ENCODE results near the gene PLEKHJ1.

The PLEKHJ1 gene

GRCh38 chr19:2221918-2222317 is 14.2 kb downstream of the PLEKHJ1 start:
- H3K4me3 Mint-ChIP-seq = no peak overlapping the region
- TF ChIP-seq CTCF (IDR thresholded peaks at IDR 0.05; ENCODE audit: unreplicated experiment in 3 of 3) = peak in 1 of 3 experiments; percentile 18
- no peaks in the 10 kb centered on the region for H3K9me3 Mint-ChIP-seq
- no peak overlapping the region for H3K27ac Mint-ChIP-seq
- peaks cover 30% of the 10 kb centered on the region for H3K36me3 Mint-ChIP-seq (ENCODE audit: low read depth)
- H3K27me3 Mint-ChIP-seq (ENCODE audit: low read depth) = no peaks in the 10 kb centered on the region
- no peaks in the 10 kb centered on the region for H3K4me1 Mint-ChIP-seq

- TF ChIP-seq CTCF (IDR thresholded peaks at IDR 0.05; ENCODE audit: unreplicated experiment in 3 of 3) = no peak
- H3K27me3 Mint-ChIP-seq (ENCODE audit: low read depth) = no peaks in the 10 kb centered on the region
- no peaks in the 10 kb centered on the region for H3K9me3 Mint-ChIP-seq
- no peaks in the 10 kb centered on the region for H3K4me1 Mint-ChIP-seq
- peaks cover 31% of the 10 kb centered on the region for H3K36me3 Mint-ChIP-seq (ENCODE audit: low read depth)
- no peak overlapping the region for H3K4me3 Mint-ChIP-seq
- no peak overlapping the region for H3K27ac Mint-ChIP-seq
Observed at GRCh38 chr19:2221250-2221831, 14.8 kb downstream of the PLEKHJ1 start.

- no peak overlapping the region for H3K4me3 Mint-ChIP-seq
- H3K4me1 Mint-ChIP-seq = peaks cover 2% of the 10 kb centered on the region
- TF ChIP-seq CTCF (IDR thresholded peaks at IDR 0.05; ENCODE audit: unreplicated experiment in 3 of 3) = no peak
- peaks cover 39% of the 10 kb centered on the region for H3K36me3 Mint-ChIP-seq (ENCODE audit: low read depth)
- H3K27me3 Mint-ChIP-seq (ENCODE audit: low read depth) = no peaks in the 10 kb centered on the region
- no peak overlapping the region for H3K27ac Mint-ChIP-seq
- H3K9me3 Mint-ChIP-seq = no peaks in the 10 kb centered on the region
Observed at GRCh38 chr19:2219726-2220125, 16.4 kb downstream of the PLEKHJ1 start.

- no peak overlapping the region for H3K27ac Mint-ChIP-seq
- no peak for TF ChIP-seq CTCF (IDR thresholded peaks at IDR 0.05; ENCODE audit: unreplicated experiment in 3 of 3)
- no peaks in the 10 kb centered on the region for H3K9me3 Mint-ChIP-seq
- H3K4me3 Mint-ChIP-seq = no peak overlapping the region
- H3K4me1 Mint-ChIP-seq = peaks cover 14% of the 10 kb centered on the region
- H3K36me3 Mint-ChIP-seq (ENCODE audit: low read depth) = peaks cover 38% of the 10 kb centered on the region
- no peaks in the 10 kb centered on the region for H3K27me3 Mint-ChIP-seq (ENCODE audit: low read depth)
Observed at GRCh38 chr19:2217591-2217990, 18.5 kb downstream of the PLEKHJ1 start.

- TF ChIP-seq CTCF (IDR thresholded peaks at IDR 0.05; ENCODE audit: unreplicated experiment in 3 of 3) = no peak
- H3K9me3 Mint-ChIP-seq = no peaks in the 10 kb centered on the region
- H3K4me1 Mint-ChIP-seq = peaks cover 14% of the 10 kb centered on the region
- H3K27ac Mint-ChIP-seq = no peak overlapping the region
- no peaks in the 10 kb centered on the region for H3K27me3 Mint-ChIP-seq (ENCODE audit: low read depth)
- H3K4me3 Mint-ChIP-seq = no peak overlapping the region
- peaks cover 48% of the 10 kb centered on the region for H3K36me3 Mint-ChIP-seq (ENCODE audit: low read depth)
Observed at GRCh38 chr19:2216361-2217225, 19.5 kb downstream of the PLEKHJ1 start.

All from nephron (organoid).